Prostate gland (tissue), 2 donors: ENCODE measurements around the gene HABP2.

ENCODE experiments used
- CTCF ChIP-seq, 4 experiments: fragments of 200-600 bp in 2 of 4; fragments of 450-650 bp in 2 of 4; sonication (generic) in 2 of 4; IDR thresholded peaks; 1 replicate in 3 of 4; 2 replicates in 1 of 4; pipeline ENCODE4 v1.5.1; 2016 to 2019; ENCODE audit warnings: antibody characterized with exemption in 4 of 4, mild to moderate bottlenecking in 2 of 4, moderate library complexity in 2 of 4
- POLR2A ChIP-seq: fragments of 450-650 bp; IDR thresholded peaks from one replicate; pipeline ENCODE4 v1.6.1; 2016; ENCODE audit warnings: antibody characterized with exemption, mild to moderate bottlenecking
- POLR2AphosphoS5 ChIP-seq: sonication (generic); formaldehyde crosslinking; IDR thresholded peaks from one replicate; pipeline ENCODE4 v1.6.1; 2017; ENCODE audit warnings: antibody characterized with exemption

- no peak for TF ChIP-seq CTCF (IDR thresholded peaks at IDR 0.05)
- TF ChIP-seq POLR2AphosphoS5 = no peak
- TF ChIP-seq POLR2A = no peak
Measured at GRCh38 chr10:113529575-113529974, 23.3 kb upstream of the HABP2 start.
